Measurements from ENCODE around the gene CASP5. TPM values are rescaled to one million over a fixed set of nuclear protein-coding genes. Genes with fewer than 3 reads are reported as not detected.

CASP5 gene
- total and polyA plus RNA-seq, 2 experiments from 2014 or later = 0.46 to 2.9 TPM

DNA sequence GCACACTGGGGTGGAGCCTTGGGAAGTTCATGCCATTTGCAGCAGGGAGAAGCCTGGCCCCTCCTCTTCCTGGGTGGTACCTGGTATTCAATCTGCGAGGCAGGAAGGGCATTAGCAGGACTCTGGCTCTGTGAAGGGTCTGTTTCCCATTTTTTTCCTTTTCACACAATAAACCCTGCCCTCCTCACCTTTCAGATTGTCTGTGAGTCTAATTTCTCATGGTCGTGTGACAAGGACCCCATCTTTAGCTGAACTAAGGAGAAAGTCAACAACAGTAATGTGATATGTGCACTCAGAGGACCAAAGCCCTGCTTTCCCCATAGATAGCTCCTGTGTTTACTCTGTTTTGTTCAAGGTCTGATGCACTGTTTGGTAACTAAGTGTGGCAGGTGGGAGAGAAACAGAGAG lies 28.0 kb downstream of the CASP5 start:
- Histone ChIP-seq H4K20me1 (ENCODE audit: insufficient read depth, poor library complexity, severe bottlenecking) (no peaks in the 10 kb centered on the region), H3K79me2 (no peaks in the 10 kb centered on the region), H3K27me3 (no peaks in the 10 kb centered on the region), H3K9me3 (ENCODE audit: low read depth) (no peaks in the 10 kb centered on the region), H2AFZ (no peak overlapping the region), H3K9me2 (replicated peaks; ENCODE audit: insufficient read depth) (no peaks in the 10 kb centered on the region), H3K36me3 (replicated peaks; ENCODE audit: insufficient read depth, low read depth) (no peaks in the 10 kb centered on the region), H3K4me3 (no peak overlapping the region), H3K27ac (no peak overlapping the region), H3K4me2 (no peak overlapping the region), H3K4me1 (ENCODE audit: insufficient read depth) (no peaks in the 10 kb centered on the region)
- WGBS (ENCODE audit: low lambda C conversion rate, missing lambda C conversion rate) = 64% methylated on average over 2 of the region's 2 CpGs
- TF ChIP-seq, protein P1, sequence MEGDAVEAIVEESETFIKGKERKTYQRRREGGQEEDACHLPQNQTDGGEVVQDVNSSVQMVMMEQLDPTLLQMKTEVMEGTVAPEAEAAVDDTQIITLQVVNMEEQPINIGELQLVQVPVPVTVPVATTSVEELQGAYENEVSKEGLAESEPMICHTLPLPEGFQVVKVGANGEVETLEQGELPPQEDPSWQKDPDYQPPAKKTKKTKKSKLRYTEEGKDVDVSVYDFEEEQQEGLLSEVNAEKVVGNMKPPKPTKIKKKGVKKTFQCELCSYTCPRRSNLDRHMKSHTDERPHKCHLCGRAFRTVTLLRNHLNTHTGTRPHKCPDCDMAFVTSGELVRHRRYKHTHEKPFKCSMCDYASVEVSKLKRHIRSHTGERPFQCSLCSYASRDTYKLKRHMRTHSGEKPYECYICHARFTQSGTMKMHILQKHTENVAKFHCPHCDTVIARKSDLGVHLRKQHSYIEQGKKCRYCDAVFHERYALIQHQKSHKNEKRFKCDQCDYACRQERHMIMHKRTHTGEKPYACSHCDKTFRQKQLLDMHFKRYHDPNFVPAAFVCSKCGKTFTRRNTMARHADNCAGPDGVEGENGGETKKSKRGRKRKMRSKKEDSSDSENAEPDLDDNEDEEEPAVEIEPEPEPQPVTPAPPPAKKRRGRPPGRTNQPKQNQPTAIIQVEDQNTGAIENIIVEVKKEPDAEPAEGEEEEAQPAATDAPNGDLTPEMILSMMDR (IDR thresholded peaks at IDR 0.05; ENCODE audit: poor library complexity) = no peak
- TF ChIP-seq EZH2phosphoT487 (IDR thresholded peaks at IDR 0.05; ENCODE audit: low read depth, severe bottlenecking, unreplicated experiment) (no peak), EZH2 (IDR thresholded peaks at IDR 0.05; ENCODE audit: borderline replicate concordance) (no peak)
- no peak for DNase-seq (ENCODE audit: low spot score)

DNA sequence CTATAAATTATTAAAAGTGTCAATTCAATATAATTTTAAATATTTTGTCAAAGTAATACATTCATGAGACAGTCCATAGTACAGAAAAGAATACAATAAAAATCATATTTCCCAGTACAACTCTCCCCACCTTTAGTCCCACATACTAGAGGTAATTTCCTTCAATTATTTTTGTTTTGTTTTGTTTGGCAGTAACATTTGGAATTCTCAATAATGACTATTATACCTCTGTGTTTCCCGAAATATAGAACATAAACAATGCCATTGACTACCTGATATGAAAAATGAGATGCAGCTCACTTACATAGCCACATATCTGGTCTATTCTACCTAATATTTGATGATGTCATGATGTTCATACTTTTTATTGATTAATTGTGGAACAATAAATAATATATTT lies 30.2 kb downstream of the CASP5 start:
- 91% methylated on average over 1 of the region's 1 CpG for WGBS (ENCODE audit: low lambda C conversion rate, missing lambda C conversion rate)
- Histone ChIP-seq H3K4me3 (no peak overlapping the region), H2AFZ (no peak overlapping the region), H3K27me3 (no peaks in the 10 kb centered on the region), H3K4me1 (ENCODE audit: insufficient read depth) (no peaks in the 10 kb centered on the region), H3K4me2 (no peak overlapping the region), H3K9me2 (replicated peaks; ENCODE audit: insufficient read depth) (no peaks in the 10 kb centered on the region), H3K36me3 (replicated peaks; ENCODE audit: insufficient read depth, low read depth) (peaks cover 3% of the 10 kb centered on the region), H3K79me2 (no peaks in the 10 kb centered on the region), H3K27ac (no peak overlapping the region), H3K9me3 (ENCODE audit: low read depth) (peaks cover 5% of the 10 kb centered on the region), H4K20me1 (ENCODE audit: insufficient read depth, poor library complexity, severe bottlenecking) (no peaks in the 10 kb centered on the region)
- TF ChIP-seq, protein P1 (IDR thresholded peaks at IDR 0.05; ENCODE audit: poor library complexity) = no peak
- no peak for TF ChIP-seq EZH2phosphoT487 (IDR thresholded peaks at IDR 0.05; ENCODE audit: low read depth, severe bottlenecking, unreplicated experiment)
- no peak for TF ChIP-seq EZH2 (IDR thresholded peaks at IDR 0.05; ENCODE audit: borderline replicate concordance)
- DNase-seq (ENCODE audit: low spot score) = no peak

DNA sequence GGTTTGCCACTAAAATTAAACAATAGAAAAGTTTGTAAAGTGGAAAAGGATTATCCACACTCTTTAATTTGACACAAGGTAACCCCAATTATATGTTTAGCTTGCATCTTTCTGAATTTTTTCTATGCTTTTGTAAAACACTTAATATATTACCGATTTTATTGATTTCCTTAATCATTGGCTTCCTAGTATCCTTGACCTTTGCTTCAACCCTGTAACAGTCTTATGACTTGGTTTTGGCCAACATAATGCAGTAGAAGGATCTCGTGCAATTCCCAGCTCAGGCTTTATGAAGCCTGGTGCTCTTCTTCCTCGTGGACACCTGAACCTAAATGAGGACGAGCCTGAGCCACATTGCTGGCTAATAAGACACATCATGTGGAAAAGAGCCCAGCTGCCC lies 31.0 kb downstream of the CASP5 start:
- Histone ChIP-seq H4K20me1 (ENCODE audit: insufficient read depth, poor library complexity, severe bottlenecking) (no peaks in the 10 kb centered on the region), H3K4me2 (no peak overlapping the region), H3K79me2 (no peaks in the 10 kb centered on the region), H2AFZ (no peak overlapping the region), H3K9me2 (replicated peaks; ENCODE audit: insufficient read depth) (no peaks in the 10 kb centered on the region), H3K4me3 (no peak overlapping the region), H3K27ac (no peak overlapping the region), H3K4me1 (ENCODE audit: insufficient read depth) (no peaks in the 10 kb centered on the region), H3K36me3 (replicated peaks; ENCODE audit: insufficient read depth, low read depth) (peaks cover 3% of the 10 kb centered on the region), H3K9me3 (ENCODE audit: low read depth) (peaks cover 5% of the 10 kb centered on the region), H3K27me3 (no peaks in the 10 kb centered on the region)
- TF ChIP-seq EZH2 (IDR thresholded peaks at IDR 0.05; ENCODE audit: borderline replicate concordance) (no peak), EZH2phosphoT487 (IDR thresholded peaks at IDR 0.05; ENCODE audit: low read depth, severe bottlenecking, unreplicated experiment) (no peak)
- TF ChIP-seq, protein P1 (IDR thresholded peaks at IDR 0.05; ENCODE audit: poor library complexity) = no peak
- 95% methylated on average over 4 of the region's 4 CpGs for WGBS (ENCODE audit: low lambda C conversion rate, missing lambda C conversion rate)
- DNase-seq (ENCODE audit: low spot score) = no peak

DNA sequence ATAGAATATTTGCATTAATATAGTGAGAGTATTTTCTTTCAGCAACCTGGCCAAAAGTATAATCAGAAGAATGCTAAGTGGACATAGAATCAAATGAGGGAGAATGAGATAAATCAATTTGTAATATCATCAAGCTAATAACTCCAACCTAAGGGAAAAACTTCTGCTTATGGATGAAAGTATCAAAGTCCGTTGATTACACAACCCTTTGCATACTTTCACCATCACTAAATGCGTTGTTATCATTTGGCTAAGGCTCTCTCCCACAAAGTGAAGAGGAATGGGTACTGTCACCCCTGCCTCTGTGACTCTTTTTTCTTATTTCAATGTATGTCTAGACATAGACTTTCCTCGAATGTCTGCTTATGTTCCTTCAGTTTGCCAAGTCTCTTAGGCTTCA lies 38.2 kb downstream of the CASP5 start:
- no peak for DNase-seq (ENCODE audit: low spot score)
- H3K4me2 ChIP-seq = no peak overlapping the region
- H3K9me3 ChIP-seq (ENCODE audit: low read depth) = peaks cover 5% of the 10 kb centered on the region
- WGBS (ENCODE audit: low lambda C conversion rate, missing lambda C conversion rate) = 56% methylated on average over 3 of the region's 3 CpGs
- peaks cover 3% of the 10 kb centered on the region for H3K36me3 ChIP-seq (replicated peaks; ENCODE audit: insufficient read depth, low read depth)
- no peaks in the 10 kb centered on the region for H3K27me3 ChIP-seq
- H3K9me2 ChIP-seq (replicated peaks; ENCODE audit: insufficient read depth) = no peaks in the 10 kb centered on the region
- H3K4me1 ChIP-seq (ENCODE audit: insufficient read depth) = no peaks in the 10 kb centered on the region
- no peak overlapping the region for H3K4me3 ChIP-seq
- no peak overlapping the region for H2AFZ ChIP-seq
- no peaks in the 10 kb centered on the region for H4K20me1 ChIP-seq (ENCODE audit: insufficient read depth, poor library complexity, severe bottlenecking)
- TF ChIP-seq EZH2phosphoT487 (IDR thresholded peaks at IDR 0.05; ENCODE audit: low read depth, severe bottlenecking, unreplicated experiment) = no peak
- TF ChIP-seq, protein P1 (IDR thresholded peaks at IDR 0.05; ENCODE audit: poor library complexity) = no peak
- TF ChIP-seq EZH2 (IDR thresholded peaks at IDR 0.05; ENCODE audit: borderline replicate concordance) = no peak
- H3K79me2 ChIP-seq = no peaks in the 10 kb centered on the region
- no peak overlapping the region for H3K27ac ChIP-seq

Data from hepatocyte (in vitro differentiated cells).